HG02571 (cell line): ENCODE measurements around the gene CEMIP2.
A peak's percentile ranks its signal among the peaks of the same experiment; 100 is the strongest.
"Not testable (repeated sequence)": the region's sequence is repeated elsewhere in the genome, so short reads cannot be mapped to it uniquely, and the experiment has no call there.

Source experiments
- ATAC-seq: cut with Tn5 transposase; IDR thresholded peaks from one replicate; pipeline ENCODE4 v1.9.1; 2021; ENCODE audit warnings: mild to moderate bottlenecking, moderate library complexity; ENCODE audit not compliant: unreplicated experiment

The CEMIP2 gene, protein sequence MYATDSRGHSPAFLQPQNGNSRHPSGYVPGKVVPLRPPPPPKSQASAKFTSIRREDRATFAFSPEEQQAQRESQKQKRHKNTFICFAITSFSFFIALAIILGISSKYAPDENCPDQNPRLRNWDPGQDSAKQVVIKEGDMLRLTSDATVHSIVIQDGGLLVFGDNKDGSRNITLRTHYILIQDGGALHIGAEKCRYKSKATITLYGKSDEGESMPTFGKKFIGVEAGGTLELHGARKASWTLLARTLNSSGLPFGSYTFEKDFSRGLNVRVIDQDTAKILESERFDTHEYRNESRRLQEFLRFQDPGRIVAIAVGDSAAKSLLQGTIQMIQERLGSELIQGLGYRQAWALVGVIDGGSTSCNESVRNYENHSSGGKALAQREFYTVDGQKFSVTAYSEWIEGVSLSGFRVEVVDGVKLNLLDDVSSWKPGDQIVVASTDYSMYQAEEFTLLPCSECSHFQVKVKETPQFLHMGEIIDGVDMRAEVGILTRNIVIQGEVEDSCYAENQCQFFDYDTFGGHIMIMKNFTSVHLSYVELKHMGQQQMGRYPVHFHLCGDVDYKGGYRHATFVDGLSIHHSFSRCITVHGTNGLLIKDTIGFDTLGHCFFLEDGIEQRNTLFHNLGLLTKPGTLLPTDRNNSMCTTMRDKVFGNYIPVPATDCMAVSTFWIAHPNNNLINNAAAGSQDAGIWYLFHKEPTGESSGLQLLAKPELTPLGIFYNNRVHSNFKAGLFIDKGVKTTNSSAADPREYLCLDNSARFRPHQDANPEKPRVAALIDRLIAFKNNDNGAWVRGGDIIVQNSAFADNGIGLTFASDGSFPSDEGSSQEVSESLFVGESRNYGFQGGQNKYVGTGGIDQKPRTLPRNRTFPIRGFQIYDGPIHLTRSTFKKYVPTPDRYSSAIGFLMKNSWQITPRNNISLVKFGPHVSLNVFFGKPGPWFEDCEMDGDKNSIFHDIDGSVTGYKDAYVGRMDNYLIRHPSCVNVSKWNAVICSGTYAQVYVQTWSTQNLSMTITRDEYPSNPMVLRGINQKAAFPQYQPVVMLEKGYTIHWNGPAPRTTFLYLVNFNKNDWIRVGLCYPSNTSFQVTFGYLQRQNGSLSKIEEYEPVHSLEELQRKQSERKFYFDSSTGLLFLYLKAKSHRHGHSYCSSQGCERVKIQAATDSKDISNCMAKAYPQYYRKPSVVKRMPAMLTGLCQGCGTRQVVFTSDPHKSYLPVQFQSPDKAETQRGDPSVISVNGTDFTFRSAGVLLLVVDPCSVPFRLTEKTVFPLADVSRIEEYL (N-terminal part only)

DNA sequence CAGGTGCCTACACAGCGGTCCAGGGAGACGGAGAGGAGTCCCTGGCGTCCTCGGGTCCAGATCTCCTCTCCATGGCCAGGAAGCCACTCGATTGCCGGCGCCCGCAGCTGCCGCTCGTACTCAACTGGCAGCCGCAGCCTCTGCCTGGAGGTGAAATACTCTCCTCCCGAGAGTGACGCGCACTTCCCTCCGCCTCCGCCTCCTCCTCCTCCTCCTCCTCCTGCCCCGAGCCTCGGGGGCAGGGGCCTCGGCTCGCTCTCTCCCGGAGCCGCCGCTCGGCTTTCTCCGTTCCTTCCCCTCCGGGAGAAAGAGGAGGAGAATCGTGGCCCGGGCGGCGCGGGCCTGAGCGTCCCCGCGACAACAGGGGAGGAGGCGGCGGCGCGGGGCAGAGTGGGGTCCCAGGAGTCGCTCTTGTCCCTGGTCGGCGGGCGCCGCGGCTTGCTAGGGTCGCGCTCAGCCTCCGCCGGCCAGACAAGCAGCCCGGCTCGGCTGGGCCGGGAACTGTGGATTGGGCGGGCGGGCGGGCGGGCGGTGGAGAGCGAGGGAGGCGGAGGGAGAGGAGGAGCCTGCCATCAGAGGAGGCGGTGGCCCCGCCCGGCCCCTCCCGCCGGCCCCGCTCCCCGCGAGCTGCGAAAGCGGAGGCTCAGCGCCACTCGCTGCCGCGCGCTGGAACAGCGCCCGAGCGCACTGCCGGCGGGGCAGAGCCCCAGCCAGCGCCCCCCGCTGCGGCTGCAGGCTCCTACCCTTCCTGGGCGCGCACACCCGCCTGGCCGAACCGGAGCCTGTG, at the start of gene CEMIP2:
CEMIP2 (minus strand) TSS at position 126 of the 787 bp plus-strand sequence. CDS start 18,140 bp downstream, outside the sequence.
- ATAC-seq, result peak; percentile 80

DNA sequence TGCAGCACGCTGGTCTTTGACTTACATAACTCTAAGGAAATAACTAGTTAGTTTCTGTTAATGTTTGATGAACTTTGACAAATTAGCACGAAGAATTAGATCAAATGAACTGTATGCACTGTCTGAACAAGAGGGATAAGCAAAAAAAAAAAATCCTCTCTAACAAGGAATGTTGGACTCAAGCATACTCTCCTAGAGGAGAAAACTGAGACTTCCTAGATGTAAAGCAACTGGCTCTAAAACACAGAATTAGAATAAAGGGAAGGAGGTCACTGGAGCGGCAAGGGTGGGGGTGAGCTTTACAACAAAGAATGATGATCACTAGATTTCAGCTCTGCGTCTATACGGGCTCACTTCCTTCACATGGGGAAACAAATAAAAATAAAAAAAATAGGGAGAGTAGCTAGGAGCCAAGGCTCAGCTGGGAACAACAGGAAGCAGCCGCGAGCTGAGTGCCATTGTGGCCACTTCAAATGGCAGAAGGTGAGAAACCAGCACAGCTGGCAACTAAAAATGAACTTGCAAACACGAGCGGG, 48.7 kb upstream of the CEMIP2 start:
- no peak for ATAC-seq

DNA sequence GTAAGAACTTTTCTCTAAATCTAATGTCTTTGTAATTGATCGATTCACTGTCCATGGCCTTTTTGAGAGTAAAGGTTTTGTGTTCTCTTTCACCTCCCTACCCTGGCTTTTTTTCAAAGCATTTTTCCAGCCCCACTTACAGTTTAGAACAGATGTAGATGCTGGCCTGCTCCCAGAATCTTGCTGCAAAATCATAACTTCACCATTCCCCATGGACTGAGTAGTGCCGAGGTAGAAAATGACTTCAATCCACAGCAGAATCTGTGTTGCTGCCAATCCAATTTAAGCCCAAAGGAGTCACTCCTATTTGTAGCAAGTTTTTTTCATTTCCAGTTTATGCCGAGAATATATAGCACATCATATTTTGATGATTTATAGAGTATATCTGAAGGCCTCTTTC, 46.5 kb upstream of the CEMIP2 start:
- ATAC-seq, result no peak

DNA sequence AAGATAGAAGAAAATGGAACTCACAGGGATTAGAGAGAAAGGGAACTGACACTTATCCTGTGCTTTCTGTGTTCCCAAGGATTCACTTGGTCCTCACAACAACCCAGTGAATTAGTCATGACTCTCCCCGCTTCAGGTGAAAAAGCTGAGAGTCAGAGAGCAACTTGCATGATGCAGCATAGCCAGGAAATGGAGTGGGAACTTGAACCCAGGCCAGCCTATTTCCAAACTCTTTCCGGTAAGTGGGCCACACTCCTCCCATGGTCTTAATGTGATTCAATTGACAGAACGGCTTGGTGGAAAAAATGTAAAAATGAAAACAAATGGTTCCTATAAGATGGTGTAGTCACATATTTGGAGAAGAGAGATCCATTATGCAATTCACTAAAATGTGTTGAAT, 45.9 kb upstream of the CEMIP2 start:
- no peak for ATAC-seq

DNA sequence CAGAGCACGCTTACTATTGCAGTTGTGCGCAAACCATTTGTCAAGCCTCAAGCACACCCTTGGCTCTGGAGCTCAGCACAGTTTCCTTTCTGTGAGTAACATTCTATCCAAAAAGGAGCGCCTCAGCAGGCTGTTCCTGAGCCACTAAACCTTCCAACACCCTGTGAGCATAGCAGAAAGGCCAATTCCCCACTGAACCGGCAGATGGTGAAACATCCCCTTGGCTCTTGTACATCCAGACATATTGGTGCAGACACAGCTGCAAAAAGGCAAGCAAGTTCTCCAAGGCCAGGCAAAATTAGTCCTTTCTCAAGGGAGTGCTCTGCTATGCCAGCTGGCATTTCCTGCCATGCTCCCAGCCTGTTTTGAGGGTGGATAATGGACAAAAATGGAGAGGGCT, 44.1 kb upstream of the CEMIP2 start:
- ATAC-seq, result no peak

DNA sequence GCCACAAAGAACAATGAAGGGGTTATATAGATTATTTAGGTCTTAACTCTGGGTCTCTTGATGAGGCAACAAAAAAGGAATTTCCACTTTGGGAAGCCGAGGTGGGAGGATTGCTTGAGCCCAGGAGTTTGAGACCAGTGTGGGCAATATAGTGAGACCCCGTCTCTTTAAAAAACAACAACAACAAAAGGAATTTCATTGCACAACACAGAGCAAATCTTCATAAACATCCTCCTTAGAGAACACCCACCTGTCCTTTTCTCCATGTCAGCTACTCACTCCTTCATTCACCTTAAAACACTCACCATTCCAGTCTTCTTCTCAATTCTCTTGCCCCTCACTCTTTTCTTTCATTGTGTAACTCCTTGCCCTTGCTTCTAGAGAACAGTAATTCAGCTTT, 39.8 kb upstream of the CEMIP2 start:
- ATAC-seq, result no peak

DNA sequence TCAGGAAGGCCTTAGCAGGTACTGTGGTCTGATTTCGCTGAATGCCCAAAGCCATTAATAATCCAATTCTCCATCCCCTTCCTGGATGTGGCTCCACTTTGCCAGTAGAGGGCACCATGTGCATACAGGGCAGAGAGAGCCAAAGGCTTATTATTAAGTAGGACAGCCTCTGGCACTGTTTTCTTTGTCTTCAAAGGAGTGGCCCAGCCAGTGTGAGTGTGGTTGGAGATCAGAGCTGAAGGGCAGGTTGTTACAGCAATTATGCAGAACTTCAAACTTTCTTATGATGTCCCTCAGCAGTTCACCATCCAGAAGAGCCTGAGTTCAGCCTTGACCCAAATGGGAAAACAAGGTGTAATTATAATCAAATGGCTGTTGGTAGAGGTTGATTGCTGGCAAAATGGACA, 38.6 kb upstream of the CEMIP2 start:
- peak; percentile 80 for ATAC-seq

DNA sequence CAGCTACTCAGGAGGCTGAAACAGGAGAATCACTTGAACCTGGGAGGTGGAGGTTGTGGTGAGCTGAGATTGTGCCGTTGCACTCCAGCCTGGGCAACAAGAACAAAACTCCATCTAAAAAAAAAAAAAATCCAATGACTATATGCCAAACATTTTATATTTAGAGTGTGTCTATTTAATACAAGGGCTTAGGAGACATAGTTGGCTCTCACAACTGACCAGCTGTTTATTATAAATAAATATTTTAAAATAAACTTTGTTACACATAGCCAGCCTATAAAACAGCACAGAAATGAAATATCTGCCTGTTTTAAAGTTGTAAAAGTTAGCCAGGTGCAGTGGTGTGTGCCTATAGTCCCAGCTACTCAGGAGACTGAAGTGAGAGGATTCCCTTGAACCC, 36.8 kb upstream of the CEMIP2 start:
- not testable (repeated sequence) for ATAC-seq

DNA sequence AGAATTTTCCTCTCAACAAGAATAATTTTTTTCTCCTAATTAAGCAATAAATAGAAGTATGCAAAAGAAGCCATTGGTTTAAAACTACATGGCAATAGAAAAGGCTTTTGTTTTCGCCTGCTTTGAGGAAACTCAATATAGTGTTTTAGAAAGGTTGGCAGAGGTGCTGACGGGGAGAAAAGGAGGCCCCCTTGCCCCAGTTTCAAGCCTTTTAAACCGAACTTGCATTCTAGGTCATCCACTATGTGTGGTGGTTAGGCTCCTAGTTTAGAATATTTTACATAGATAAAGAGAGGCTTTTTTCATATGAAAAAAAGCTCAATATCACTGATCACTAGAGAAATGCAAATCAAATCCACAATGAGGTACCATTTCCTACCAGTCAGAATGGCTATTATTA, 33.5 kb upstream of the CEMIP2 start:
- no peak for ATAC-seq

DNA sequence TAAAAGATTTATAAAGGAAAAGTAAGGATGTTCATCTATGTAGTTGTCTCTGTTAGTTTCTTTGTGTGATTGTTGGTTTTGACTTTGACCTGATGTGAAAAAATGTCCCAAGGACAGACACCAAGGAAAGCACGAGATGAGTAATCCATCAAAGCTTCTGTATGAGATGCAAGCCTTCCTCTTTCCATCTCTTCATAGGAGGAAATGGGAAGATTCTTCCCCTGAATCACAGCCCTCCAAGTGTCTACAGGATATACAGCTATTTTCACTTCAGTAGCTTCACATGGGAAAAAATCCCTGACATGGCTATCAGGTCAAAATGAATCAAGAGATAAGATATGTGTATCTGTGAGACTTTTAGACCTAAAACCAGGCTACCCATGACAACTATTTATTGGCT, 29.0 kb upstream of the CEMIP2 start:
- no peak for ATAC-seq

DNA sequence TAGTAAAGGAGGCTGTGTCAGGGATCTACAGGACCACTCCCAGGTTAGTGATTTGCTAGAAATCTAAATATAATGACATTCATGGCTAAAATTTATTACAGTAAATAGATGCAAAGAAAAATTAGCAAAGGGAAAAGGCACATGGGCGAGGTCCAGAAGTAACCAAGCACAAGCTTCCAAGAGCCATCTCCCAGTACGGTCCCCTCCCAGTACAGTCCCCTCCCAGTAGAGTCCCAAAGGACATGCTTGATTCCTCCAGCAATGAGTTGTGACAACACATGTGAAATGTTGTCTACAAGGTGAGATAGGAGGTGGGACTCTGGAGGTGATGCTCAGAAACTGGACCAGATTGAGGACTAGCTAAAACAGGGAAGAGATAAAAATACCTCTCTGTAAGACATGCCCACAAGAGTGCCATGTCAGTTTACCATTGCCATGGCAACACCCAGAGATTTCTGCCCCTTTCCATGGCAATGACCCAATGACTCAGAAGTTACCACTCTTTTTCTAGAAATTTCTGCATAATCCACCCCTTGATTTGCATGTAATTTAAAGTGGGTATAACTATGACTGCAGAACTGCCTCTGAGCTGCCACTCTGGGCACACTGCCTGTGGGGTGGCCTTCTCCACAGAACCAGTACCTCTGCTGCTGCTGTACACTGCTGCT, 27.9 kb upstream of the CEMIP2 start:
- ATAC-seq, result no peak

DNA sequence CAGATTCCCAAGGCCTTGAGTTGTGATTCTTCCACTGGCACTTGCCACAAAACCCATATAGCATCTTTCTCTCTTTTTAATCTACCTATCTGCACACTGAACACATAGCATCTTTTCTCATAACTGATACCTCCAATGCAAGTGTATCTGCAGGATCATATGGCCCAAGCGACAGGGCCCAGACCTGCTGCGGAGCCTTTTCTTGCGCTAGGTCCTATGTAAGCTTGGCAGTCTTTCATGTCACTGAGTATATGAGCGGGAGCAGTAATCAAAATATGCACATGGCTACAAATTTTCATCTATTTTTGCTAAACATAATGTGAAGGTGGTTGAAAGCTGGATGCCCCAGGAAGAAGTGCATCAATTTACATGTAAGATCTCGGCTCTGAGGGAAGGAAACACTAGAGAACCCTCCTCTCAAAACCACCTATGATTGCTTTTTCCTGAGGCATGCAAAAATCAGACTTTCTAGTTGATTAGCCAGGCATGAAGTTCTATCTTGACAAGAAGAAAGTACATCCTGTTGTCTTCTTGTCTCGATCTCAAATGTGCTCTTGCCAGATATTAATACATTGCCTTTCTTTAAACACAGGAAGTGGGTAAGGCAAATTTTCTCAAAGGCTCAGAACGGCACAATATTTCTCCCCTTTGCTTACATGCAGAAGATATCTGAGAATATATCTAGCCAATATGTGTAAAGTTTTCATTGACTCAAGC, 26.9 kb upstream of the CEMIP2 start:
- ATAC-seq, result peak; percentile 80

DNA sequence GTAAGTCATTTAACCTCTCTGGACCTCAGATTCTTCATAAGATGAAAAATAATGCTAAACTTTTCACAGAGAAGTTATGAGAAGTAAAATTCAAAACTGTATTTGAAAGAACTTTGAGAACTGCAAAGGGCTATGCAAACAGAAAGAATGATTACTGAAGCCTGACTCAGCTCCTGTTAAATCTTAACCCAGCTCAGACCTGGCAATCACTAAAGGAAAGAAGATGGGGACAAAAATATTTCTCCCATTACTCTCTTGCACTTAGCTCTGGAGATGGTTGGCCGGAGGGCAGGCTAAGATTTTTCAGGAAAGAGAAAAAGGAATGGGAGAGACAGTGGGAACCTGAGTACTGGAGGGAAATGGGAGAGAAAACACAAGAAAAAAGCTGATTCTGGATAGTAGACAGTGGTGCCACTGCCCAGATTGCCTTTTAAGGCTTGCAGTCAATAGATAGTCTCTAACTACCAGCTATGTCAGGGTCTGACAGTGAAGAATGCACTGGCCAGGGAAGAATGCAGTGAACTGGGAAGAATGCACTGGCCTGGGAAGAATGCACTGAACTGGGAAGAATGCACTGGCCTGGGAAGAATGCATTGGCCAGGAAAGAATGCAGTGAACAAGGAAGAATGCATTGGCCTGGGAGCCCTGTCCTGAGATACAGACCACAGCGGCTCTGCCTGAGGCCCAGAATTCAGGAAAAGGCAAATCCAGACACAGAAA, 25.2 kb upstream of the CEMIP2 start:
- ATAC-seq, result no peak

DNA sequence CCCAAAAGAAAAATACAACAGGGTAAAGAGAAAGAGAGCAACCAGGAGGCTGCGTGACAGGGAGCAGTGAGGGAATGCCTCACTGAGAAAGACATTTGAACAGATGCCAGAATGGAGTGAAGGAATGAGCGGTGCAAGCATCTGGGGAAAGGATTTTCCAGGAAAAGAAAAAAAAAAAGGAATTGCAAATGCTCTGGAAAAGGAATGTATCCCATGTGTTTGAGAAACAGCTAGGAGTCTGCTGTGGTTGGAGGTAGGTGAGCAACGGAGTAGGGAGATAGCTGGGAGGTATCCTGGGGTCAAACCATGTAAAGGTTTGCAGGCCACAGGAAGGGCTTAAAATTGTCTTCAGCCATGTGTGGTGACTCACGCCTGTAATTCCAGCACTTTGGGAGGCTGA, 23.6 kb upstream of the CEMIP2 start:
- ATAC-seq, result no peak

DNA sequence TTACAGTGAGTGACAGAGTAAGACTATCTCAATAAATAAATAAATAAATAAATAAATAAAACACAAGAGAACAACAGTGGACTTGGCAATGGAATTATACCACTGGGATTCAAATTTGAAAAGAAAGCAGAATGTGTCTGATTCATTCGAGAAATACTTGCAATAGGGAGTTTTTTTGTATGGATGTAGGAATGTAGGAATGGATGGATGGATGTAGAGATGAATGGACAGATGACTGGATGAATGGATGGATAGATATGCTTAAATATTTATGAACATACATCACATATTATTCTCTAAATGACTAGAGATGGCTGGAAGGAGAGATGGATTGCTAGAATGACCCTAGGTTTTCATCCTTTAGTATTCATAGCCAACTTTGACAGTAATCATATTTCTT, 22.0 kb upstream of the CEMIP2 start:
- ATAC-seq, result no peak

DNA sequence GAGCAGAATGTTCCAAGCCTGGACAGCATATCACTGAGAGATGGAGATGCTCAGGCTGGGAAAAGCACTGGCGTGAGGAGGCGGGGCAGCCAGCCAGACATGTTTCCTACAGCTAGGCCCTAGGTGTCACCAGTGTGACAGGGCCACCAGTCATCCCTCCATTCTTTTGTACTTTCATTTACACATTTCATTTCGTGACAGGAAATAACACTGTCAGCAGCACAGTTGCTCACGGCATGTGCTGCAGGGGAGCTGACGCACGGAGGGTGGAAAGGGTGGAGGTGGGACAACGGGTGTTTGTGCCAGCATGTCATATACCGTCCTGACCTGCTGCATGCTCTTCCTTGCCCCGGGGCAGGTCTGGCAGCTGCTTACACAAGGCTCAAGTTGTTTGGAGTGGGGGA, 14.8 kb upstream of the CEMIP2 start:
- ATAC-seq, result peak; percentile 70

DNA sequence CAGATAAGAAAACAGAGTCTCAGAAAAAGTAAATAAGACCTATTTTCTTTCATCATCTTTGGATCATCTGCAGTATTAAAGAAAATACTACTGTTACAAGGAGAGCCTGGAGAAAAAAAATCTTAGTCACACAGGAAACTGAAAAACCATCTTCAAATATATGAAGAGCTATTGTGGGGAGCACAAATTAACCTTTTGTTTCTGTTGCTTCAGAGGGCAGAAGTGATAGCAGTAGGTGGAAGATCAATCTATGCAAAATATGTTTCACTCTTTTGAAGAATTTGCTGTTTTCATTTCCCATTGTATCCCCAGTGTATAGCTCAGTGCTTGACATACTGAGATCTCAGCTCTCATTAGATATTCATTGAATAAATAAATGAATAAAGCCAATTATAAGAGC, 13.1 kb upstream of the CEMIP2 start:
- peak; percentile 53 for ATAC-seq

DNA sequence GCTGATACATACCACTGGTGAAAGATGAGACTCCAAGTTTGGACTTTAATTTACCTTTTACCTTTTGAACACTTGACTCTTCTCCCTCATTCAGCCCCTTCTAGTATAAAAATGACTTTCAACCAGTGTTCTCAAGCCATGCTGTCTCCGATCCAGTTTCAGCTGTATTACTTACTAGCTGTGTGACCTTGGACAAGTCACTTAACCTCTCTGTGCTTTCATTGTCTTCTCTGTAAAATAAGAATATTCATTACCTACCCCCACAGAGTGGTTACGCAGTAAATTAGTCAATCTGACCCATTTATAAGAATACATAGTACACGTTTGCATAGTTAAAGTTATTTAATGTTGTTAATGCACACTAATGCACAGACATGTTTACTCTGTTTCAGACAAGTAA, 12.6 kb upstream of the CEMIP2 start:
- no peak for ATAC-seq
